ENCODE data around the gene FURIN. TPM values are rescaled to one million over a fixed set of nuclear protein-coding genes. Genes with fewer than 3 reads are reported as not detected.

FURIN gene
- total and polyA plus RNA-seq, 9 of the 15 experiments (the other 6 are each of a cell fraction or from before 2014, with no cell fraction given) = 0.92 to 99.9 (median 34.8) TPM

DNA sequence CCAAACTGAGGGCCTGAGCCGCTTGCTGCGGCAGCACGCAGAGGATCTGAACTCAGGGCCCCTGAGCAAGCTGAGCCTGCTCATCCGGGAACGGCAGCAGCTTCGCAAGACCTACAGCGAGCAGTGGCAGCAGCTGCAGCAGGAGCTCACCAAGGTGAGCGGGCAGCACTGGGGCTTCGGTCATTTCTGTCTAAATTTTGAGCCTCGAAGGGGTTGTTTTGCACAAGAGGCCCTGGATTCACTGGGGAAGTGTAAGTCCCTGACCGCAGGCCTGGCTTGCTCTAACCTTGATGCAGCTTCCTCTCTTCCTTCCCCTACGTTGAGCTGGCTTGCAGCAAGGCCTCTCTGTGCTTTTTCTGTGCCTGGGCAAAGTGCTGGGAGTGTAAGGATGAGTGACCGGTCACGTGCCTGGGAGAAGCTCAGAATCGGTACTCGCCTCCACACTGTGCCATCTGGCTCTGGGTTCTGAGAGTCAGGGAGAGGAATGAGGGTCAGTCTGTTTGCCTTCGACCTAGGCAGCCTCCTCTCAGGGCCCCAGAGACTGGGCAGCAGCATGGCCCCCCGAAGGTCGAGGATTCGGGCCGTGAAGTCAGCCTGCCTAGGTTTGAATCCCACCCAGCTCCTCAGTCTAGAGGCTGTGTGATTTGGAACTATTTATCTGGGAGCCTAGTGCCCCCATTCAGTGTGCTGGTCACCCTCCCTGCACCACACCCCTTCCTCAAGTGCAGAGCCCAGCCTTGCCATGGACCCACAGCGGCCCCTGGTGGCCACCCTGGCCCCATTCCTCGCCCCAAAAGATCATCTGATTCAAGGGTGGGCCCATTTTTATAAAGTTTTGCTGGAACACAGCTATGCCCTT lies 17.3 kb downstream of the FURIN start (continued):
- TF ChIP-seq, protein P1, sequence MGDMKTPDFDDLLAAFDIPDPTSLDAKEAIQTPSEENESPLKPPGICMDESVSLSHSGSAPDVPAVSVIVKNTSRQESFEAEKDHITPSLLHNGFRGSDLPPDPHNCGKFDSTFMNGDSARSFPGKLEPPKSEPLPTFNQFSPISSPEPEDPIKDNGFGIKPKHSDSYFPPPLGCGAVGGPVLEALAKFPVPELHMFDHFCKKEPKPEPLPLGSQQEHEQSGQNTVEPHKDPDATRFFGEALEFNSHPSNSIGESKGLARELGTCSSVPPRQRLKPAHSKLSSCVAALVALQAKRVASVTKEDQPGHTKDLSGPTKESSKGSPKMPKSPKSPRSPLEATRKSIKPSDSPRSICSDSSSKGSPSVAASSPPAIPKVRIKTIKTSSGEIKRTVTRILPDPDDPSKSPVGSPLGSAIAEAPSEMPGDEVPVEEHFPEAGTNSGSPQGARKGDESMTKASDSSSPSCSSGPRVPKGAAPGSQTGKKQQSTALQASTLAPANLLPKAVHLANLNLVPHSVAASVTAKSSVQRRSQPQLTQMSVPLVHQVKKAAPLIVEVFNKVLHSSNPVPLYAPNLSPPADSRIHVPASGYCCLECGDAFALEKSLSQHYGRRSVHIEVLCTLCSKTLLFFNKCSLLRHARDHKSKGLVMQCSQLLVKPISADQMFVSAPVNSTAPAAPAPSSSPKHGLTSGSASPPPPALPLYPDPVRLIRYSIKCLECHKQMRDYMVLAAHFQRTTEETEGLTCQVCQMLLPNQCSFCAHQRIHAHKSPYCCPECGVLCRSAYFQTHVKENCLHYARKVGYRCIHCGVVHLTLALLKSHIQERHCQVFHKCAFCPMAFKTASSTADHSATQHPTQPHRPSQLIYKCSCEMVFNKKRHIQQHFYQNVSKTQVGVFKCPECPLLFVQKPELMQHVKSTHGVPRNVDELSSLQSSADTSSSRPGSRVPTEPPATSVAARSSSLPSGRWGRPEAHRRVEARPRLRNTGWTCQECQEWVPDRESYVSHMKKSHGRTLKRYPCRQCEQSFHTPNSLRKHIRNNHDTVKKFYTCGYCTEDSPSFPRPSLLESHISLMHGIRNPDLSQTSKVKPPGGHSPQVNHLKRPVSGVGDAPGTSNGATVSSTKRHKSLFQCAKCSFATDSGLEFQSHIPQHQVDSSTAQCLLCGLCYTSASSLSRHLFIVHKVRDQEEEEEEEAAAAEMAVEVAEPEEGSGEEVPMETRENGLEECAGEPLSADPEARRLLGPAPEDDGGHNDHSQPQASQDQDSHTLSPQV (IDR thresholded peaks at IDR 0.05) = peak; percentile 76
- TF ChIP-seq, protein P2, sequence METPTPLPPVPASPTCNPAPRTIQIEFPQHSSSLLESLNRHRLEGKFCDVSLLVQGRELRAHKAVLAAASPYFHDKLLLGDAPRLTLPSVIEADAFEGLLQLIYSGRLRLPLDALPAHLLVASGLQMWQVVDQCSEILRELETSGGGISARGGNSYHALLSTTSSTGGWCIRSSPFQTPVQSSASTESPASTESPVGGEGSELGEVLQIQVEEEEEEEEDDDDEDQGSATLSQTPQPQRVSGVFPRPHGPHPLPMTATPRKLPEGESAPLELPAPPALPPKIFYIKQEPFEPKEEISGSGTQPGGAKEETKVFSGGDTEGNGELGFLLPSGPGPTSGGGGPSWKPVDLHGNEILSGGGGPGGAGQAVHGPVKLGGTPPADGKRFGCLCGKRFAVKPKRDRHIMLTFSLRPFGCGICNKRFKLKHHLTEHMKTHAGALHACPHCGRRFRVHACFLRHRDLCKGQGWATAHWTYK (CRISPR knock-in tag; IDR thresholded peaks at IDR 0.05) = 0 out of 2 replicates have a peak, but pooled peaks have one; percentile 76
- TF ChIP-seq MAZ (CRISPR knock-in tag; conservative IDR thresholded peaks at IDR 0.05 in 1 of 2, IDR thresholded peaks at IDR 0.05 in 1 of 2) (peak; percentile 63 to 85), KLF16 (IDR thresholded peaks at IDR 0.05) (0 out of 2 replicates have a peak, but pooled peaks have one; percentile 54), ETV5 (CRISPR knock-in tag; IDR thresholded peaks at IDR 0.05; ENCODE audit: low read depth) (0 out of 2 replicates have a peak, but pooled peaks have one; percentile 24), YY1 (IDR thresholded peaks at IDR 0.05; ENCODE audit: borderline replicate concordance in 1 of 3, control insufficient read depth in 1 of 3, extremely low read depth in 1 of 3, insufficient read depth in 3 of 3, insufficient read length in 1 of 3, insufficient replicate concordance in 2 of 3, low read depth in 1 of 3, low read length in 2 of 3) (peak in 1 of 3 experiments; percentile 42), SNRNP70 (optimal IDR thresholded peaks at IDR 0.05; ENCODE audit: low read depth, low read length) (no peak)
- TF ChIP-seq, protein P3, sequence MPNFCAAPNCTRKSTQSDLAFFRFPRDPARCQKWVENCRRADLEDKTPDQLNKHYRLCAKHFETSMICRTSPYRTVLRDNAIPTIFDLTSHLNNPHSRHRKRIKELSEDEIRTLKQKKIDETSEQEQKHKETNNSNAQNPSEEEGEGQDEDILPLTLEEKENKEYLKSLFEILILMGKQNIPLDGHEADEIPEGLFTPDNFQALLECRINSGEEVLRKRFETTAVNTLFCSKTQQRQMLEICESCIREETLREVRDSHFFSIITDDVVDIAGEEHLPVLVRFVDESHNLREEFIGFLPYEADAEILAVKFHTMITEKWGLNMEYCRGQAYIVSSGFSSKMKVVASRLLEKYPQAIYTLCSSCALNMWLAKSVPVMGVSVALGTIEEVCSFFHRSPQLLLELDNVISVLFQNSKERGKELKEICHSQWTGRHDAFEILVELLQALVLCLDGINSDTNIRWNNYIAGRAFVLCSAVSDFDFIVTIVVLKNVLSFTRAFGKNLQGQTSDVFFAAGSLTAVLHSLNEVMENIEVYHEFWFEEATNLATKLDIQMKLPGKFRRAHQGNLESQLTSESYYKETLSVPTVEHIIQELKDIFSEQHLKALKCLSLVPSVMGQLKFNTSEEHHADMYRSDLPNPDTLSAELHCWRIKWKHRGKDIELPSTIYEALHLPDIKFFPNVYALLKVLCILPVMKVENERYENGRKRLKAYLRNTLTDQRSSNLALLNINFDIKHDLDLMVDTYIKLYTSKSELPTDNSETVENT (CRISPR knock-in tag; IDR thresholded peaks at IDR 0.05) = no peak
- TF ChIP-seq, protein P4, sequence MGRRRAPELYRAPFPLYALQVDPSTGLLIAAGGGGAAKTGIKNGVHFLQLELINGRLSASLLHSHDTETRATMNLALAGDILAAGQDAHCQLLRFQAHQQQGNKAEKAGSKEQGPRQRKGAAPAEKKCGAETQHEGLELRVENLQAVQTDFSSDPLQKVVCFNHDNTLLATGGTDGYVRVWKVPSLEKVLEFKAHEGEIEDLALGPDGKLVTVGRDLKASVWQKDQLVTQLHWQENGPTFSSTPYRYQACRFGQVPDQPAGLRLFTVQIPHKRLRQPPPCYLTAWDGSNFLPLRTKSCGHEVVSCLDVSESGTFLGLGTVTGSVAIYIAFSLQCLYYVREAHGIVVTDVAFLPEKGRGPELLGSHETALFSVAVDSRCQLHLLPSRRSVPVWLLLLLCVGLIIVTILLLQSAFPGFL (CRISPR knock-in tag; IDR thresholded peaks at IDR 0.05) = no peak
- TF ChIP-seq, protein P5, sequence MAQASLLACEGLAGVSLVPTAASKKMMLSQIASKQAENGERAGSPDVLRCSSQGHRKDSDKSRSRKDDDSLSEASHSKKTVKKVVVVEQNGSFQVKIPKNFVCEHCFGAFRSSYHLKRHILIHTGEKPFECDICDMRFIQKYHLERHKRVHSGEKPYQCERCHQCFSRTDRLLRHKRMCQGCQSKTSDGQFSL (CRISPR knock-in tag; IDR thresholded peaks at IDR 0.05) = peak; percentile 42; the same call in 1 of the 2 replicates
- TF ChIP-seq, protein P5 (tag; IDR thresholded peaks at IDR 0.05) = no peak
- TF ChIP-seq, protein P6, sequence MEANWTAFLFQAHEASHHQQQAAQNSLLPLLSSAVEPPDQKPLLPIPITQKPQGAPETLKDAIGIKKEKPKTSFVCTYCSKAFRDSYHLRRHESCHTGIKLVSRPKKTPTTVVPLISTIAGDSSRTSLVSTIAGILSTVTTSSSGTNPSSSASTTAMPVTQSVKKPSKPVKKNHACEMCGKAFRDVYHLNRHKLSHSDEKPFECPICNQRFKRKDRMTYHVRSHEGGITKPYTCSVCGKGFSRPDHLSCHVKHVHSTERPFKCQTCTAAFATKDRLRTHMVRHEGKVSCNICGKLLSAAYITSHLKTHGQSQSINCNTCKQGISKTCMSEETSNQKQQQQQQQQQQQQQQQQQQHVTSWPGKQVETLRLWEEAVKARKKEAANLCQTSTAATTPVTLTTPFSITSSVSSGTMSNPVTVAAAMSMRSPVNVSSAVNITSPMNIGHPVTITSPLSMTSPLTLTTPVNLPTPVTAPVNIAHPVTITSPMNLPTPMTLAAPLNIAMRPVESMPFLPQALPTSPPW (CRISPR knock-in tag; IDR thresholded peaks at IDR 0.05) = peak; percentile 54

Measured in K562 (cell line).